ACC112 (cell line): Measurements from ENCODE around the gene TOX2.

ENCODE experiments used
- H2AFZ ChIP-seq: fragments of 200-600 bp; sonication (generic); one replicate; pipeline ENCODE4 v1.6.0; 2017; ENCODE audit warnings: antibody characterized with exemption, low read length; ENCODE audit not compliant: unreplicated experiment
- H3K27ac ChIP-seq: fragments of 200-600 bp; sonication (generic); 2 replicates; pipeline ENCODE4 v1.5.1; 2014; ENCODE audit warnings: low read depth, mild to moderate bottlenecking, antibody characterized with exemption, low read length, moderate library complexity
- H3K27me3 ChIP-seq: fragments of 200-600 bp; sonication (generic); 2 replicates; pipeline ENCODE4 v1.6.1; 2014; ENCODE audit warnings: mild to moderate bottlenecking, antibody characterized with exemption, low read length, moderate library complexity, mixed read lengths; ENCODE audit not compliant: insufficient read depth
- H3K36me3 ChIP-seq: fragments of 200-600 bp; sonication (generic); 2 replicates; pipeline ENCODE4 v1.6.1; 2016; ENCODE audit warnings: mild to moderate bottlenecking, antibody characterized with exemption, low read length, moderate library complexity, mixed read lengths; ENCODE audit not compliant: insufficient read depth
- H3K4me1 ChIP-seq: fragments of 200-600 bp; sonication (generic); one replicate; pipeline ENCODE4 v1.6.1; 2016; ENCODE audit warnings: low read length, mixed read lengths; ENCODE audit not compliant: insufficient read depth, unreplicated experiment, control insufficient read depth
- H3K4me3 ChIP-seq: fragments of 200-600 bp; sonication (generic); 2 replicates; pipeline ENCODE4 v1.5.1; 2014; ENCODE audit warnings: mild to moderate bottlenecking, low read depth, low read length
- H3K79me2 ChIP-seq: fragments of 200-600 bp; sonication (generic); one replicate; pipeline ENCODE4 v1.6.0; 2016; ENCODE audit warnings: low read length; ENCODE audit not compliant: control insufficient read depth, unreplicated experiment, insufficient read depth

The TOX2 gene

GRCh38 chr20:43988451-43988850, 73.8 kb downstream of the TOX2 start:
- no peaks in the 10 kb centered on the region for H3K36me3 ChIP-seq
- no peaks in the 10 kb centered on the region for H3K79me2 ChIP-seq
- no peaks in the 10 kb centered on the region for H3K27me3 ChIP-seq
- no peaks in the 10 kb centered on the region for H3K4me1 ChIP-seq
- H2AFZ ChIP-seq: no peak overlapping the region
- H3K27ac ChIP-seq: no peak overlapping the region
- H3K4me3 ChIP-seq: no peak overlapping the region

GRCh38 chr20:43988867-43989266, 74.2 kb downstream of the TOX2 start:
- Histone ChIP-seq H3K36me3 (no peaks in the 10 kb centered on the region), H3K27ac (no peak overlapping the region), H3K4me3 (no peak overlapping the region), H2AFZ (no peak overlapping the region), H3K4me1 (no peaks in the 10 kb centered on the region), H3K27me3 (no peaks in the 10 kb centered on the region), H3K79me2 (no peaks in the 10 kb centered on the region)

GRCh38 chr20:43991261-43991660, 76.6 kb downstream of the TOX2 start:
- no peak overlapping the region for H2AFZ ChIP-seq
- no peaks in the 10 kb centered on the region for H3K79me2 ChIP-seq
- H3K36me3 ChIP-seq: no peaks in the 10 kb centered on the region
- H3K4me1 ChIP-seq: no peaks in the 10 kb centered on the region
- no peak overlapping the region for H3K27ac ChIP-seq
- no peaks in the 10 kb centered on the region for H3K27me3 ChIP-seq
- H3K4me3 ChIP-seq: no peak overlapping the region

- H3K27me3 ChIP-seq: no peaks in the 10 kb centered on the region
- H3K36me3 ChIP-seq: no peaks in the 10 kb centered on the region
- H3K79me2 ChIP-seq: no peaks in the 10 kb centered on the region
- no peak overlapping the region for H3K4me3 ChIP-seq
- no peaks in the 10 kb centered on the region for H3K4me1 ChIP-seq
- no peak overlapping the region for H2AFZ ChIP-seq
- no peak overlapping the region for H3K27ac ChIP-seq
Measured at GRCh38 chr20:43991982-43992381, 77.3 kb downstream of the TOX2 start.

GRCh38 chr20:43992885-43993284, 78.2 kb downstream of the TOX2 start:
- Histone ChIP-seq H2AFZ (no peak overlapping the region), H3K27ac (no peak overlapping the region), H3K4me1 (no peaks in the 10 kb centered on the region), H3K4me3 (no peak overlapping the region), H3K79me2 (no peaks in the 10 kb centered on the region), H3K36me3 (no peaks in the 10 kb centered on the region), H3K27me3 (no peaks in the 10 kb centered on the region)

- Histone ChIP-seq H3K79me2 (no peaks in the 10 kb centered on the region), H3K36me3 (no peaks in the 10 kb centered on the region), H3K4me3 (no peak overlapping the region)
Measured at GRCh38 chr20:43993560-43993959, 78.9 kb downstream of the TOX2 start.

GRCh38 chr20:43994486-43995100, 79.9 kb downstream of the TOX2 start:
- no peaks in the 10 kb centered on the region for H3K36me3 ChIP-seq
- H3K79me2 ChIP-seq: no peaks in the 10 kb centered on the region
- no peak overlapping the region for H2AFZ ChIP-seq

More at GRCh38 chr20:43993560-43993959, 78.9 kb downstream of the TOX2 start:
- H3K27me3 ChIP-seq: no peaks in the 10 kb centered on the region
- no peak overlapping the region for H2AFZ ChIP-seq
- H3K27ac ChIP-seq: no peak overlapping the region
- H3K4me1 ChIP-seq: no peaks in the 10 kb centered on the region

GRCh38 chr20:43995645-43996044, 81.0 kb downstream of the TOX2 start:
- no peak overlapping the region for H3K27ac ChIP-seq
- no peak overlapping the region for H2AFZ ChIP-seq
- H3K36me3 ChIP-seq: no peaks in the 10 kb centered on the region
- H3K27me3 ChIP-seq: no peaks in the 10 kb centered on the region
- no peaks in the 10 kb centered on the region for H3K79me2 ChIP-seq
- H3K4me3 ChIP-seq: no peak overlapping the region
- no peaks in the 10 kb centered on the region for H3K4me1 ChIP-seq

More at GRCh38 chr20:43994486-43995100, 79.9 kb downstream of the TOX2 start:
- H3K27me3 ChIP-seq: no peaks in the 10 kb centered on the region
- no peak overlapping the region for H3K27ac ChIP-seq
- H3K4me1 ChIP-seq: no peaks in the 10 kb centered on the region
- no peak overlapping the region for H3K4me3 ChIP-seq

- H3K36me3 ChIP-seq: no peaks in the 10 kb centered on the region
- no peak overlapping the region for H2AFZ ChIP-seq
- no peak overlapping the region for H3K27ac ChIP-seq
- H3K4me1 ChIP-seq: no peaks in the 10 kb centered on the region
- H3K79me2 ChIP-seq: no peaks in the 10 kb centered on the region
- peaks cover 4% of the 10 kb centered on the region; the same call in 1 of the 2 replicates for H3K27me3 ChIP-seq
- no peak overlapping the region for H3K4me3 ChIP-seq
Measured at GRCh38 chr20:43996240-43996930, 81.7 kb downstream of the TOX2 start.

GRCh38 chr20:43999848-44000247, 85.2 kb downstream of the TOX2 start:
- no peaks in the 10 kb centered on the region for H3K79me2 ChIP-seq
- no peaks in the 10 kb centered on the region for H3K36me3 ChIP-seq

More at GRCh38 chr20:43999848-44000247, 85.2 kb downstream of the TOX2 start:
- H3K27me3 ChIP-seq: peaks cover 13% of the 10 kb centered on the region; the same call in 1 of the 2 replicates
- H3K4me3 ChIP-seq: no peak overlapping the region
- no peak overlapping the region for H3K27ac ChIP-seq
- no peak overlapping the region for H2AFZ ChIP-seq
- H3K4me1 ChIP-seq: no peaks in the 10 kb centered on the region
